ENCODE data around the gene KCNH6.

KCNH6 gene

DNA sequence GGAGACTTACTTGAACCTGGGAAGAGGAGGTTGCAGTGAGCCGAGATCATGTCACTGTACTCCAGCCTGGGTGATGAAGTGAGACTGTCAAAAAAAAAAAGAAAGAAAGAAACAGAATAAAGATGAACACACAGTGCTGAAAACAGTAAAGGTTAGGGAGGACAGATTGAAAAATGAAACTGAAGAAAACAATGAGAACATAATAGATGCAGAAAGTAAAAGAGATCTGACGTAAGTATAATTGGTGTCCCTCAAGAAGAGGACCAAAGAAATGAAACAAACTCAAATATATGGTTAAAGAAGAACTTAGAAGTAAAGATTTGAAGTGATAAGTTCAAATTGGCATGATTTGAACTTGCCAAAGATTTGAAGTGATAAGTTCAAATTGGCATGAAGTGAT, 34.3 kb downstream of the KCNH6 start:
- no peak for DNase-seq

DNA sequence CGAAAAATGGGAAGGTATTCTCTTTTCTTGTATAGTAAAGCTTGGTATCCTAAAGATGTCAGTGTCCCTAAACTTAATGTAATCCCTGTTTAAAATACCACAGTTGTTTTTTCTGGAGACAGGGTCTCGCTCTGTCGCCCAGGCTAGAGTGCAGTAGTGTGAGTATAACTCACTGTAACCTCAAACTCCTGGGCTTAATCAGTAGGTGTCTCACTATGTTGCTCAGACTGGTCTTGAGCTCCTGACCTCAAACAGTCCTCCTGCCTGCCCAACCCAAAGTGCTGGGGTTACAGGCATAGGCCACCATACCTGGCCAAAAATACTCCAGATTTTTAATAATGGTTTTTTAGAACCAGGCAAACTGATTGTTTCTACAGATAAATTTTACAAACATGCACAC, 35.3 kb downstream of the KCNH6 start:
- no peak for DNase-seq

DNA sequence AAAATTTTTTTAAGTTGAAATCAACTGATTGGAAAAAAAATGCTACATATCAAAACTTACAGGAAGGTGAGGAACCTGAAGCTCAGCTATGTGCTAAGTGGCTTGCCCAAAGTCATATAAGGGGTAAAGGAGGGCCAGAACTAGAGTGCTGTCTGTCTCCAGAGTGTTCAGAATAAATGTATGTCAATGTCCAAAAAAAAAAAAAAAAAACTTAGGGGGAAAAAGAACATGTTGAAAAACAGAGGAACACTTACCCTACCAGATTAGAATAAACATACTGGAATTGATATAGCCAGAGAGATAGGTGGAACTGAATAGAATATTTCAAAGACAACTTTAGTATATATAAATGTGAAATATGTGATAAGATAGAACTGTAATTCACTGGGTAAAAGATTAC, 38.7 kb downstream of the KCNH6 start:
- DNase-seq, result no peak

DNA sequence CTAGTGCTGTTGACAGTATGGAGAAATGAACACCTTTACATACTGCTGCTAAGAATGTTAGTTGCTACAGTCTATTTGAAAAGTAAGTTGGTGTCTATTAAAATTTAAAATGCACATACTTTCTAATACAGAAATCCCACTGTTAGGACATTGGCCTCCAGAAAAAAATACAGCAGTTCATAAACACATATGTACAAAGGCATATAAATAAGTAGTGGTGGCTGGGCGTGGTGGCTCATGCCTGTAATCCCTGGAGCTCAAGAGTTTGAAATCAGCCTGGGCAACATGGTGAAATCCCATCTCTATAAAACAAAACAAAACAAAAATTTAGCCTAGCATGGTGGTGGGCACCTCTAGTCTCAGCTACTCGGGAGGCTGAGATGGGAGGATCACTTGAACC, 40.2 kb downstream of the KCNH6 start:
- no peak for DNase-seq

DNA sequence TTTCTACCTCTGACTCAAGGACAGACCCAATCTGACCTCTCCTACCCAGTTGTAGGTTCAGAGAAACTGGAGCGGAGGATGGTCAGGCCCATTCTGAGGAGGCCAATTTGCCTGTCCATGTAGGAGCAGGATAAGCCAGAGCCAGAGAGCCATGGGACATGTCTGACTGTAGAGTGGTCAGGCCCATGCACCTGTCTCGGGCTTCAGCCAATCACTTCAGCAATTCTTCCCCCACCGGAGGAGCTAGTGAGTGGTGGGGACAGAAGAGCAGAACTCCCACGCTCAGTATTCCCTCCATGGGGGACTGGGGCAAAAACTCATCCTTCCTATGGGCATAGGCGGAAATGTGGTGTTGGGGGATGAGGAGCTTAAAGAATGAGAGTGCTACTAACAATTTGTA, 41.4 kb downstream of the KCNH6 start:
- no peak for DNase-seq

DNA sequence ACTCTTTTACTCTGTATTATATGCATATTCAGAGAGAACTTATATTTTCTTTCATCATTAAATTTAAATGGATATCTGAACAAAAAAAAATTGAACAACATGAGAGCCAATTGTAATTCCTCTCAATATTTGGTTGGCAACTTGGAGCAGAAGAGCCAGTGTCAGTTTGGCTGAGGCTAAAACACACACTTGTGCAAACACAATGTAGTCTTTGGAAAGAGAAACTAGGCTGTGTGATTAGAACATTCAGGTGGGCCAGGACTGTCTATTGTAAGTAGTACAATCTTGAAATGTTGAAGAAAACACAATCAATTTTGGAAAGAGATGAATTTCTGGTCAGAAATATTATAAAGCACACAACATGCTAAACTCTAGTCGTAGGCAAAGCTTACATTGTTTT, 44.1 kb downstream of the KCNH6 start:
- no peak for DNase-seq

DNA sequence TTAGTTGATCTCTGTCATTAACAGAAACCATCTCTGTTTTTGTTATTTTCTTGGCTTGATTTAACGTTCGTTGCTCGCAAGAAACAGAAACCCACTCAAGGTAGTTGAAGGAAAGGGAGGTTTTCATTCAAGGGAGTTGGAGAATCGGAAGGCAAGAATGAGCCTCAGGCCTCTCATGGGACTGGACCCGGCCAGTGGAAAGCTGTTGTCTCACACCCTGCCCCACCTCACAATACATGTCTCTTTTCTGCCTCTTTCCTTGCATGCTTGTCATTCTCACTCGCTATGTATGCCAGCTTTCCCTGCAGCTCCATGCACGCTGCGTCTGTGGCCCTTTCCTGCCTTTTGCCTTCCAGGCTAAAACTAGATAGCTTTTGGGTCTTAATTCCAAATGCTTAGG, 45.4 kb downstream of the KCNH6 start:
- no peak for DNase-seq

DNA sequence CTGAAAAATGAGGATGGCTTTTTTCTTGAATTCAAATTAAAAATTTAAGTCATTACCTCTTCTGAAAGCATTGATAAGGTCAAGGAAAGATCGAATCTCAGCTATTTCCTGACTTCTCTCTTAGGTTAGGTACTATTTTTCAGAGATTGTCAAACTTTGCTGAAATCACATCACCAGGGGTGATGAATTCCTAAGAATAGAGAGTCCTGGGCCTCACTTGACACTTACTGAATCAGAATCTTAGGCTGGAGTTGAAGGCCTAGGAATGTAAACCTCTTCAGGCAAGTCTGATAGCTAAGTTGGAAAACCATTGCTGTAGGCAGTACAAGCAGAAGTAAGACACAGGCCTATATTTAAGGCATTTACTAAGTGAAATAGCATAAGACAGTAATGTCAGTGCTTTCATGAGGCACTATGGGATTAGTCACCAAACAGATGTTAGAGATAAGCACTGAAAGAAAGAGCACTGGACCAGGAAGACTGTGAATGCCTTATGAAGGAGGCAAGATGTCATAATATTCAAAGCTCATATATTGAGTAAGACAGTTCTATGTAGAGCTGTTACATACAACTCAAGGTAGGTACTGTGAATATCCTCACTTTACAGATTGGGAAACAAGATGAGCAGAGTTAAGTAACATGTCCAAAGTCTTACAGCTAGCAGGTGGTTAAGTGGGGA, 48.6 kb downstream of the KCNH6 start:
- no peak for DNase-seq

DNA sequence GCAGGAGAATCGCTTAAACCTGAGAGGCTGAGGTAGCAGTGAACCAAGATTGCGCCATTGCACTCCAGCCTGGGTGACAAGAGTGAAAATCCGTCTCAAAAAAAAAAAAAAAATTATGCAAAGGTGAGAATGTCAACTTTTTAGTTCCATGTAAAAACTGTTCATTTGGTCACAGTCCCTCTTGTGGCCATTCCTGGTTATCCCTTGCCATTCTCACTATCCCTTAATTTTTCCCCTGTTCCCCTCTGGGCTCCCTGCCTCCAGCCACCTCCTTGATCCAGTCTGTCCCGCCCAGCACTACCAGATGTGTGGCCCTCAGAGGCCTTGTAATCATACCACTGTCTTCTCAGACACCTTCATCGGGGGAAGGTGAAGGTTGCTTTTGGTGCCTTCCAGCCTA, 50.5 kb downstream of the KCNH6 start:
- no peak for DNase-seq

DNA sequence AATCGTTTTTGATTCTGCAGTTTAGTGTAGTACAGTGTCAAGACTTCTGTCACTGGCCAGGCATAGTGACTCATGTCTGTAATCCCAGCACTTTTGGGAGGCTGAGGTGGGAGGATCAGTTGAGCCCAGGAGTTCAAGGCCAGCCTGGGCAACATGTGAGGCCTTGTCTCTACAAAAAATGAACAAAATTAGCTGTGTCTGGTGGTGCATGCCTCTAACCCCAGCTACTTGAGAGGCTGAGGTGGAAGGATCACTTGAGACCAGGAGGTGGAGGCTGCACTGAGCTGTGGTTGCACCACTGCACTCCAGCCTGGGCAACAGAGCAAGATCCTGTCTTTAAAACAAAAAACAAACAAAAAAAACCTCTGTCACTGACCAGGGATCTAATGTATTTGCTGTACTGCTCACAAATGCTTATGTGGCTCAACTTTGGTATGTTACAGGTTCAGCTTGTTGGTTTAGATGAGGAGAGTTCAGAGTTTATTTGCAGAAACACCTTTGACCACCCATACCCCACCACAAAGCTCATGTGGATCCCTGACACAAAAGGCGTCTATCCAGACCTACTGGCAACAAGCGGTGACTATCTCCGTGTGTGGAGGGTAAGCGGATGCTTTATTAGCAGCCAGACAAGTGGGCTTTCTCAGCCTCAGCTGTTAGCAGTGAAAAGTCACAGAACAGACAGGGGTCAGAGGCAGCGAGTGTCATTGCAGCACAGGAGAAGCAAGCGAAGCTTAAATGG, 55.0 kb downstream of the KCNH6 start:
- no peak for DNase-seq

DNA sequence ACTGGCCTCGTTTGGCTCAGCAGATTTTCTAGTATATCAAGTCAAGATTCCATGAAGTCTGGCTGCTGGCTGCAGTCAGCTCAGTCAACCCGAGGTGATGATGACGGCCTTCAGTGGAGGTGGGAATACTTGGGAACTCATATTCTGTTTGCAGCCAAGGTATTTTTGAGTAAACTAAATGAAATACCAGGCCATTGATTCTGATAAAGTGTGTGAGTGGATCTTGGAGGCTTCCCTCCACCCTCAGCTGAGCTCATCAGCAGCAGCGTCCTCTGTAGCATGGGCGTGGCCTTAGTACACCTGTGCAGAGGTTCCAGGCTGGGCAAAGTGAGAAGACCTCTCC, 55.6 kb downstream of the KCNH6 start:
- DNase-seq, result no peak

DNA sequence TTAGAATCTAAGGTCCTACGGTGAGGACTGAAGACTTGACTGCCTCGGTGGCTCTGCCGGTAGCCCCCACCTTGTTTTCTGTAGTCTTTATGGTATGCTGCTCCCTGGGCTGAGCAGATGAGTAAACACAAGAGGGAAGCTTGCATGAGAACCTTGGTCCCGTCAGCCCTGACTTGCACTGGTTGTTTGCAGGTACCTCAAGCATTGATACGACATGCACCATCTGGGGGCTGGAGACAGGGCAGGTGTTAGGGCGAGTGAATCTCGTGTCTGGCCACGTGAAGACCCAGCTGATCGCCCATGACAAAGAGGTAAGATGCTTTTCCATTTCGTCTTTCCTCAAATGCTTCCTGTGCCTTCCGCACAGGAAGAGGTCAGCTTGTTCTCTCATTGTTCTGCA, 56.5 kb downstream of the KCNH6 start:
- DNase-seq, result no peak

DNA sequence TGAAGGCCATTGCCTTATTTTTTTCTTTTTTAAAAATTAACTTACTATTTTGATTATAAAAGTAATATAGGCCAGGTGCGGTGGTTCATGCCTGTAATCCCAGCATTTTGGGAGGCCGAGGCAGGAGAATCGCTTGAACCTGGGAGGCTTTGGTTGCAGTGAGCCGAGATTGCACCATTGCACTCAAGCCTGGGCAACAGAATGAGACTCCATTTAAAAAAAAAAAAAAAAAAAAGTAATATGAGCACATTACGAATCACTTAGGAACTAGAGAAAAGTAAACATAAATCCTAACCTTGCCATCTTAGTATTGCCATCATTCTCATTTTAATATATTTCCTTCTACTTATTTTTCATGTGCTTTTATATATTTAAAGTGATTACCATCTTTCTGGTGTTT, 64.6 kb downstream of the KCNH6 start:
- no peak for DNase-seq

DNA sequence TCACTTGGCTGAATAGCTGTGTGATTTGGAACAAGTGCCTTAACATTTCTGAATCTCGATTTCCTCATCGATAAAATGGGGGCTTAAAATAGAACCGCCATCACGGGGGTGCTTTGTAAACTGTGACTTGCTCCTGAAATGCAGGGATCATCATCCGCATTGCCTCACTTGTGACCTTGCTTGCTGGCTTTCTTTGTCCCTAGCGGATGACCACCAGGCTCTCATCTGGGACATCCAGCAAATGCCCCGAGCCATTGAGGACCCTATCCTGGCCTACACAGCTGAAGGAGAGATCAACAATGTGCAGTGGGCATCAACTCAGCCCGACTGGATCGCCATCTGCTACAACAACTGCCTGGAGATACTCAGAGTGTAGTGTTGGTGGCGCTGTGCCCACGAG, 65.6 kb downstream of the KCNH6 start:
- no peak for DNase-seq

DNA sequence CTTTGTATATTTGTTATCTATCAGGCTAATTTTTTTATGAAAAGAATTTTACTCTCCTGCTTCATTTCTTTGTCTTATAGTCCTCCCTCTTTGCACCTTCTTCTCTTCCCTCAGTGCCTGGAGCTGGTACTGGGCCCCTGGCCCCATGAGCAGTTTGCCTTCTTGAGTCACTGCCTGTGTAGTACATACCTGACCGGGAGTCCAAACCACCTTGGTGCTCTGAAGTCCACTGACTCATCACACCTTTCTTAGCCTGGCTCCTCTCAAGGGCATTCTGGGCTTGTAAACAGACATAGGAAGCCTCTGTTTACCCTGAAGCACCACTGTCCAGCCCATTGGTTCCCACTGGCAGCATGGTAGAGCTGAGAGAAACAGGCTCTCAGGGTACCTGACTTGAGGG, 66.5 kb downstream of the KCNH6 start:
- no peak for DNase-seq

DNA sequence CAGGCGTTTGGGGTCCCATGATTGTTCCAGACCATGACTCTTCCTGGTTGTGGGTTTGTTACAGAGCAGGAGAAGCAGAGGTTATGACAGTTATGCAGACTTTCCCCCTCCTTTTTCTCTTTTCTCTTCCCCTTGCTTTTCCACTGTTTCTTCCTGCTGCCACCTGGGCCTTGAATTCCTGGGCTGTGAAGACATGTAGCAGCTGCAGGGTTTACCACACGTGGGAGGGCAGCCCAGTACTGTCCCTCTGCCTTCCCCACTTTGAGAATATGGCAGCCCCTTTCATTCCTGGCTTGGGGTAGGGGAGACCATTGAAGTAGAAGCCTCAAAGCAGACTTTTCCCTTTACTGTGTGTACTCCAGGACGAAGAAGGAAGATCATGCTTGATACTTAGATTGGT, 69.6 kb downstream of the KCNH6 start:
- DNase-seq, result no peak

DNA sequence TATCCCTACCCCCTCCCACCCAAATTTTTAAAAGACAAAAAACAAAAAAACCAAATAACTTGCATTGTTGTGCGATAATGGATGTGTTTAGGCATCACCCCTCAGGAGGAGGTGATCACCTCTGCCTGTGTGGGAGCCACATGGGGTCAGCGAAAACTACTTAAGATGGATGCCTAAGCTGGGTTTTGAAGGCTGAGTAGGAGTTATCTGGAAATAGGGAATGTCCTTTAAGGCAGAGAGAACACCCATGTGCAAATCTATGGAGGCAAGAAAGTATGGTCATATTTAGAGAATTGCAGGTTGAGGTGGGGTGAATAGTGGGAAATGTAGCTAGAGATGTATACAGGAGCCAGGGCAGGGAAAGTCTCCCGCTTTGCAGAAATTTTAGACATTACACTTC, 72.0 kb downstream of the KCNH6 start:
- no peak for DNase-seq
